H1 (cell line): ENCODE data around the gene ALOX12. TPM values are rescaled to one million over a fixed set of nuclear protein-coding genes. Genes with fewer than 3 reads are reported as not detected.
"Not testable (repeated sequence)": the region's sequence is repeated elsewhere in the genome, so short reads cannot be mapped to it uniquely, and the experiment has no call there.

Experiments used
- CTCF ChIA-PET: fragments of 300-600 bp; sonication (Branson Sonifier 250); formaldehyde crosslinking; loops from one replicate; lab custom pipeline; 2021; ENCODE audit not compliant: partially characterized antibody; lab: Charles Lee
- POLR2A ChIA-PET: fragments of 300-600 bp; sonication (Branson Sonifier 250); formaldehyde crosslinking; loops from one replicate; lab custom pipeline; 2021; ENCODE audit warnings: inconsistent platforms; ENCODE audit not compliant: partially characterized antibody; lab: Charles Lee
- DNase-seq, 2 experiments: peaks; one replicate each; pipeline versions ENCODE4 v3.0.0 to v3.0.0-alpha.2; 2010 to 2022; ENCODE audit warnings: low spot score in 2 of 2, low read depth in 1 of 2, mixed read lengths in 1 of 2
- FAIRE-seq: peaks from 2 replicates; lab custom pipeline; 2011; peaks lifted over from hg19 to GRCh38; lab: Jason Lieb, UNC
- H2AFZ ChIP-seq: 2 replicates; pipeline ENCODE4 v1.8.1; 2012; ENCODE audit warnings: low read length, inconsistent platforms
- H2AK5ac ChIP-seq: 2 replicates; pipeline ENCODE4 v1.6.1; 2013; ENCODE audit warnings: low read depth, low read length
- H2BK120ac ChIP-seq: replicated peaks from 2 replicates; pipeline ENCODE3; 2013; ENCODE audit warnings: low read depth, low read length, inconsistent platforms
- H2BK12ac ChIP-seq: 2 replicates; pipeline ENCODE4 v1.6.1; 2013; ENCODE audit warnings: low read depth, low read length
- H2BK15ac ChIP-seq: 2 replicates; pipeline ENCODE4 v1.6.1; 2013; ENCODE audit warnings: low read length
- H2BK20ac ChIP-seq: 2 replicates; pipeline ENCODE4 v1.6.1; 2013; ENCODE audit warnings: low read length
- H2BK5ac ChIP-seq: 2 replicates; pipeline ENCODE4 v1.6.1; 2013; ENCODE audit warnings: low read depth, low read length
- H3K14ac ChIP-seq: 2 replicates; pipeline ENCODE4 v1.6.1; 2013; ENCODE audit warnings: inconsistent platforms; ENCODE audit not compliant: insufficient read length
- H3K18ac ChIP-seq: 2 replicates; pipeline ENCODE4 v1.6.1; 2013; ENCODE audit warnings: low read length; ENCODE audit errors: extremely low read depth
- H3K23ac ChIP-seq: 2 replicates; pipeline ENCODE4 v1.6.1; 2013; ENCODE audit warnings: inconsistent platforms; ENCODE audit not compliant: insufficient read length
- H3K23me2 ChIP-seq: 2 replicates; pipeline ENCODE4 v1.6.1; 2013; ENCODE audit warnings: low read depth, low read length
- H3K27ac ChIP-seq: 2 replicates; pipeline ENCODE4 v1.6.1; 2011; ENCODE audit warnings: low read depth, low read length, inconsistent platforms
- H3K27me3 ChIP-seq, 4 experiments: replicated peaks in 1 of 4; 1 replicate in 1 of 4; 2 replicates in 3 of 4; pipeline versions ENCODE4 v1.6.1 to v1.8.1; 2011 to 2013; ENCODE audit warnings: low read length in 3 of 4, mild to moderate bottlenecking in 3 of 4, inconsistent platforms in 2 of 4, mixed read lengths in 2 of 4, moderate library complexity in 1 of 4; ENCODE audit not compliant: control insufficient read depth in 3 of 4, insufficient read depth in 3 of 4; ENCODE audit errors: extremely low read depth in 1 of 4
- H3K36me3 ChIP-seq, 4 experiments: 2 replicates each; pipeline versions ENCODE4 v1.6.1 to v1.8.1; 2011 to 2013; ENCODE audit warnings: mild to moderate bottlenecking in 4 of 4, low read length in 3 of 4, moderate library complexity in 2 of 4, control low read depth in 1 of 4, inconsistent platforms in 1 of 4; ENCODE audit not compliant: insufficient read depth in 4 of 4, control insufficient read depth in 2 of 4
- H3K4ac ChIP-seq: replicated peaks from 2 replicates; pipeline ENCODE3; 2013; ENCODE audit warnings: low read length, low read depth, mixed read lengths, inconsistent platforms; ENCODE audit not compliant: insufficient read length
- H3K4me1 ChIP-seq, 4 experiments: replicated peaks in 1 of 4; 1 replicate in 1 of 4; 2 replicates in 3 of 4; pipeline versions ENCODE4 v1.6.1 to v1.8.1; 2011 to 2013; ENCODE audit warnings: low read length in 3 of 4, inconsistent platforms in 2 of 4, mixed read lengths in 1 of 4; ENCODE audit not compliant: insufficient read depth in 4 of 4, control insufficient read depth in 3 of 4
- H3K4me2 ChIP-seq, 2 experiments: 2 replicates each; pipeline versions ENCODE4 v1.6.1 to v1.8.1; 2011 to 2013; ENCODE audit warnings: low read depth in 2 of 2, low read length in 2 of 2, control low read depth in 1 of 2, inconsistent platforms in 1 of 2, mild to moderate bottlenecking in 1 of 2; ENCODE audit not compliant: insufficient read depth in 1 of 2
- H3K4me3 ChIP-seq, 4 experiments: fragments of 200-600, 300-600 bp in 1 of 4; sonication (generic), shearing (Covaris generic), sonication (Bioruptor Twin) in 1 of 4; 2 replicates each; pipeline versions ENCODE4 v1.5.1 to v1.8.1; 2011 to 2016; ENCODE audit warnings: low read length in 4 of 4, low read depth in 3 of 4, control low read depth in 2 of 4, inconsistent platforms in 2 of 4, mild to moderate bottlenecking in 2 of 4, mixed read lengths in 1 of 4, moderate library complexity in 1 of 4; ENCODE audit not compliant: insufficient read depth in 2 of 4; ENCODE audit errors: extremely low read depth in 1 of 4
- H3K56ac ChIP-seq: replicated peaks from 2 replicates; pipeline ENCODE3; 2013; ENCODE audit warnings: low read depth, mild to moderate bottlenecking, mixed read lengths, low read length, inconsistent platforms; ENCODE audit not compliant: insufficient read length
- H3K79me1 ChIP-seq: 2 replicates; pipeline ENCODE4 v1.6.1; 2013; ENCODE audit warnings: low read depth, low read length, control low read depth
- H3K79me2 ChIP-seq, 2 experiments: 2 replicates each; pipeline versions ENCODE4 v1.6.1 to v1.8.1; 2012 to 2013; ENCODE audit warnings: low read length in 2 of 2, mild to moderate bottlenecking in 2 of 2, inconsistent platforms in 1 of 2; ENCODE audit not compliant: insufficient read depth in 2 of 2, control insufficient read depth in 1 of 2
- H3K9ac ChIP-seq, 4 experiments: replicated peaks in 1 of 4; 1 replicate in 1 of 4; 2 replicates in 3 of 4; pipeline versions ENCODE4 v1.6.1 to v1.8.1; 2011 to 2013; ENCODE audit warnings: low read depth in 3 of 4, low read length in 3 of 4, control low read depth in 2 of 4, mild to moderate bottlenecking in 2 of 4, moderate library complexity in 2 of 4, inconsistent platforms in 1 of 4; ENCODE audit errors: extremely low read depth in 1 of 4
- H3K9me3 ChIP-seq, 2 experiments: 2 replicates each; pipeline versions ENCODE4 v1.6.1 to v1.8.1; 2012 to 2013; ENCODE audit warnings: mild to moderate bottlenecking in 2 of 2, moderate library complexity in 2 of 2, control low read depth in 1 of 2, inconsistent platforms in 1 of 2, low read depth in 1 of 2, low read length in 1 of 2, mixed read lengths in 1 of 2; ENCODE audit not compliant: insufficient read depth in 2 of 2
- H4K20me1 ChIP-seq, 2 experiments: replicated peaks in 1 of 2; 2 replicates each; pipeline versions ENCODE3 to v1.8.1; 2011 to 2013; ENCODE audit warnings: inconsistent platforms in 2 of 2, low read length in 2 of 2, mild to moderate bottlenecking in 1 of 2; ENCODE audit not compliant: insufficient read depth in 2 of 2, control insufficient read depth in 1 of 2
- H4K5ac ChIP-seq: 2 replicates; pipeline ENCODE4 v1.6.1; 2013; ENCODE audit warnings: low read length, low read depth, mixed read lengths, inconsistent platforms; ENCODE audit not compliant: insufficient read length
- H4K8ac ChIP-seq: 2 replicates; pipeline ENCODE4 v1.8.0; 2013; ENCODE audit warnings: mild to moderate bottlenecking, moderate library complexity, low read length, inconsistent platforms; ENCODE audit not compliant: insufficient read depth; ENCODE audit errors: extremely low read depth
- H4K91ac ChIP-seq: replicated peaks from 2 replicates; pipeline ENCODE3; 2013; ENCODE audit warnings: low read length, mixed read lengths, inconsistent platforms; ENCODE audit not compliant: insufficient read length
- WGBS, 2 experiments: shearing (Covaris generic) in 1 of 2; methylation state at CpG; one replicate each; pipeline versions ENCODE4 v1.1.6 to v1.1.7; 2013 to 2015; ENCODE audit warnings: low lambda C conversion rate in 2 of 2, mixed read lengths in 2 of 2, inconsistent platforms in 1 of 2, low coverage in 1 of 2, missing lambda C conversion rate in 1 of 2; ENCODE audit not compliant: insufficient replicate concordance in 2 of 2, insufficient coverage in 1 of 2, insufficient read length in 1 of 2; ENCODE audit errors: extremely low coverage in 1 of 2, missing lambda C conversion rate in 1 of 2; 5-methylcytosine and 5-hydroxymethylcytosine counted together
- polyA plus RNA-seq, 7 experiments: library from polyadenylated mRNA; depleted of rRNA in 3 of 7; stranded (reverse) in 5 of 7; unstranded in 2 of 7; fragments of >200 nt in 5 of 7; fragments of 200-250 nt in 2 of 7; gene quantifications; 1 replicate in 5 of 7; 2 replicates in 1 of 7; 4 replicates in 1 of 7; pipeline versions ENCODE4 v1.2.1 to v1.2.3, GENCODE V29; 2011 to 2013; ENCODE audit warnings: missing spikeins in 2 of 7, mixed read lengths in 2 of 7
- total RNA-seq: library from RNA; stranded (reverse); fragmentation: NEBNext Ultra II Directional; extraction: Animal tissue kit (Norgen Biotek cat#: 25700); gene quantifications from 2 replicates; pipeline ENCODE4 v1.2.1, GENCODE V29; 2021

ALOX12 gene
- total and polyA plus RNA-seq, 2 of the 8 experiments (the other 6 are each of a cell fraction or from before 2014, with no cell fraction given): 1.4 to 2.0 TPM

- CTCF ChIA-PET, H2BK15ac ChIP-seq, H3K14ac ChIP-seq, H3K56ac ChIP-seq, H3K4me1 ChIP-seq, H4K5ac ChIP-seq, H2BK12ac ChIP-seq, H3K4me2 ChIP-seq, H4K8ac ChIP-seq, H2AFZ ChIP-seq, H3K4ac ChIP-seq, H3K27ac ChIP-seq, H2BK20ac ChIP-seq, H2BK120ac ChIP-seq, H3K79me2 ChIP-seq, H2BK5ac ChIP-seq, H4K91ac ChIP-seq, H3K9me3 ChIP-seq, H3K23ac ChIP-seq, H3K36me3 ChIP-seq, H2AK5ac ChIP-seq, DNase-seq, H3K9ac ChIP-seq, H3K23me2 ChIP-seq, H3K18ac ChIP-seq, H3K4me3 ChIP-seq, H3K27me3 ChIP-seq, POLR2A ChIA-PET, H3K79me1 ChIP-seq, FAIRE-seq, H4K20me1 ChIP-seq: not testable (repeated sequence)
- WGBS, 2 experiments: 92% methylated on average over 2 of the region's 2 CpGs; no CpG with 5 or more reads in 1 of the 2 experiments
Observed at GRCh38 chr17:6950938-6951337, 44.9 kb upstream of the ALOX12 start.
